Measurements from ENCODE around the gene TULP4.

Gene TULP4

GRCh38 chr6:158452191-158452590, 139.9 kb downstream of the TULP4 start:
- no peak overlapping the region for H3K4me3 ChIP-seq (ENCODE audit: low read depth, low read length)
- TF ChIP-seq CTCF (IDR thresholded peaks at IDR 0.05; ENCODE audit: insufficient read depth, low read length, missing control alignments) = no peak
- DNase-seq (ENCODE audit: low read depth, low spot score) = no peak
- POLR2A ChIA-PET = no interaction called here
- CTCF ChIA-PET = no interaction called here

- ChIA-PET POLR2A (no interaction called here), CTCF (no interaction called here)
- no peak overlapping the region for H3K4me3 ChIP-seq (ENCODE audit: low read depth, low read length)
- DNase-seq (ENCODE audit: low read depth, low spot score) = no peak
- TF ChIP-seq CTCF (IDR thresholded peaks at IDR 0.05; ENCODE audit: insufficient read depth, low read length, missing control alignments) = no peak
Measured at GRCh38 chr6:158457131-158457530, 144.9 kb downstream of the TULP4 start.

GRCh38 chr6:158457616-158458278, 145.5 kb downstream of the TULP4 start:
- no peak for TF ChIP-seq CTCF (IDR thresholded peaks at IDR 0.05; ENCODE audit: insufficient read depth, low read length, missing control alignments)
- CTCF ChIA-PET = no interaction called here
- H3K4me3 ChIP-seq (ENCODE audit: low read depth, low read length) = no peak overlapping the region
- no peak for DNase-seq (ENCODE audit: low read depth, low spot score)
- POLR2A ChIA-PET = no interaction called here

GRCh38 chr6:158459726-158460125, 147.5 kb downstream of the TULP4 start:
- no peak for DNase-seq (ENCODE audit: low read depth, low spot score)
- POLR2A ChIA-PET = interaction anchor here (0.6 to 0.7 kb wide), 2 partner anchors 11 to 240 kb away, joined by 3 read pairs; no protein-coding TSS in a partner anchor
- H3K4me3 ChIP-seq (ENCODE audit: low read depth, low read length) = no peak overlapping the region
- CTCF ChIA-PET = interaction anchor here (0.7 to 0.9 kb wide), 2 partner anchors 11 to 42 kb away, joined by 3 read pairs; no protein-coding TSS in a partner anchor
- TF ChIP-seq CTCF (IDR thresholded peaks at IDR 0.05; ENCODE audit: insufficient read depth, low read length, missing control alignments) = no peak

- DNase-seq (ENCODE audit: low read depth, low spot score) = no peak
- H3K4me3 ChIP-seq (ENCODE audit: low read depth, low read length) = no peak overlapping the region
- POLR2A ChIA-PET = no interaction called here
- CTCF ChIA-PET = interaction anchor here (0.9 kb wide), 1 partner anchor 12 kb away, joined by 3 read pairs; no protein-coding TSS in a partner anchor
- no peak for TF ChIP-seq CTCF (IDR thresholded peaks at IDR 0.05; ENCODE audit: insufficient read depth, low read length, missing control alignments)
Measured at GRCh38 chr6:158460602-158461169, 148.4 kb downstream of the TULP4 start.

- DNase-seq (ENCODE audit: low read depth, low spot score) = no peak
- ChIA-PET POLR2A (interaction anchor here (0.5 kb wide), 1 partner anchor 89 kb away, joined by 3 read pairs; no protein-coding TSS in a partner anchor), CTCF (interaction anchor here (0.7 kb wide), 1 partner anchor 332 kb away, joined by 3 read pairs; no protein-coding TSS in a partner anchor)
- no peak overlapping the region for H3K4me3 ChIP-seq (ENCODE audit: low read depth, low read length)
- no peak for TF ChIP-seq CTCF (IDR thresholded peaks at IDR 0.05; ENCODE audit: insufficient read depth, low read length, missing control alignments)
Measured at GRCh38 chr6:158461954-158462353, 149.7 kb downstream of the TULP4 start.

Data from AG04449 (cell line).